ENCODE data around the gene FHAD1.

Gene FHAD1

GRCh38 chr1:15435239-15436077, 188.4 kb downstream of the FHAD1 start:
- TF ChIP-seq, protein P1, sequence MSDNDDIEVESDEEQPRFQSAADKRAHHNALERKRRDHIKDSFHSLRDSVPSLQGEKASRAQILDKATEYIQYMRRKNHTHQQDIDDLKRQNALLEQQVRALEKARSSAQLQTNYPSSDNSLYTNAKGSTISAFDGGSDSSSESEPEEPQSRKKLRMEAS (IDR thresholded peaks at IDR 0.05; ENCODE audit: low read depth, low read length), result no peak
- no peak for TF ChIP-seq CTCF (IDR thresholded peaks at IDR 0.05; ENCODE audit: low read depth, low read length)
- TF ChIP-seq MYC (IDR thresholded peaks at IDR 0.05; ENCODE audit: low read depth, low read length), result no peak
- TF ChIP-seq POLR2A (IDR thresholded peaks at IDR 0.05; ENCODE audit: extremely low read depth, insufficient read length), result no peak
- H3K4me3 ChIP-seq (ENCODE audit: low read depth, low read length), result no peak overlapping the region
- no peak for DNase-seq (ENCODE audit: low read depth)

DNA sequence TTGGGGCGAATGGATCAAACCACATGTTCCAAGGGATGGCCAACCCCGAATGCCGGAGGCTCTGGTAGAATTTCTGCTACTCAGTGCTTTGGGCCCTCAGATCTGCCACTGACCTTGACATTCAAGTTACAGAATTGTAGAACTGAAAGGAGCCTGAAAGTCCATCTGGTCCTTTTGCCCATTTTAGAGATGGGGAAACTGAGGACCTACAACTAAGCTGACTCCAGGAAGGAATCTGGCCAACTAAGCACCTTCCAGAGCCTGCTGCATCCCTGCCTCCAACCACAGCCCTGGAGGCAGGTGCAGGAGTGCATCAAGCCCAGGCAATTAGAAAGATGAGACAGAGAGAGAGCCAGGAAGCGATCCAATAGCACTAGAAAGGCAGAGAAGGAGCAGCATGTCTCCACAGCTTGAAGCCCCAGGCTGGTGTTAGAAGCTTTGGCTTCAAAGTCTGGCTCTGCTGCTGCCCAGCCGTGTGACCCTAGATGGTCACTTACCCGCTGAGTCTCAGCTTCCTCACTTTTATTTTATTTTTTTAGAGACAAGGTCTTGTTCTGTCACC, 189.9 kb downstream of the FHAD1 start:
- TF ChIP-seq POLR2A (IDR thresholded peaks at IDR 0.05; ENCODE audit: extremely low read depth, insufficient read length), result no peak
- TF ChIP-seq CTCF (IDR thresholded peaks at IDR 0.05; ENCODE audit: low read depth, low read length), result no peak
- no peak for TF ChIP-seq MYC (IDR thresholded peaks at IDR 0.05; ENCODE audit: low read depth, low read length)
- TF ChIP-seq, protein P1 (IDR thresholded peaks at IDR 0.05; ENCODE audit: low read depth, low read length), result no peak
- DNase-seq (ENCODE audit: low read depth), result no peak
- no peak overlapping the region for H3K4me3 ChIP-seq (ENCODE audit: low read depth, low read length)

DNA sequence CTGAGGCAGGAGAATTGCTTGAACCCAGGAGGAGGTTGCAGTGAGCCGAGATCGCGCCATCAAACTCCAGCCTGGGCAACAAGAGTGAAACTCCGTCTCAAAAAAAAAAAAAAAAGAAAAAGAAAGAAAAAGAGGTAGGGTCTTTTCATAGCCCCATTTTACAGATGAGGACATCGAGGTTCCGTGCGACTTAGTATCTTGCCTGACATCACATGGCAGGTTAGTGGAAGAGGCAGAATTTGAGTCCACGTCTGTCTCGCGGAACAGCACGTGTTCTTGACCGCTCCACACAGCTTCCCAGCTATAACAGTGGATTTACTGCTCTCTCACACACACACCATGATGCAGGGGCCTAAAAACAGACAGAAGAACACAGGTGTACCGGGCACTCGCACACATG, 192.3 kb downstream of the FHAD1 start:
- H3K4me3 ChIP-seq (ENCODE audit: low read depth, low read length), result no peak overlapping the region
- TF ChIP-seq CTCF (IDR thresholded peaks at IDR 0.05; ENCODE audit: low read depth, low read length) (no peak), MYC (IDR thresholded peaks at IDR 0.05; ENCODE audit: low read depth, low read length) (no peak), POLR2A (IDR thresholded peaks at IDR 0.05; ENCODE audit: extremely low read depth, insufficient read length) (no peak)
- TF ChIP-seq, protein P1 (IDR thresholded peaks at IDR 0.05; ENCODE audit: low read depth, low read length), result no peak
- DNase-seq (ENCODE audit: low read depth), result no peak

DNA sequence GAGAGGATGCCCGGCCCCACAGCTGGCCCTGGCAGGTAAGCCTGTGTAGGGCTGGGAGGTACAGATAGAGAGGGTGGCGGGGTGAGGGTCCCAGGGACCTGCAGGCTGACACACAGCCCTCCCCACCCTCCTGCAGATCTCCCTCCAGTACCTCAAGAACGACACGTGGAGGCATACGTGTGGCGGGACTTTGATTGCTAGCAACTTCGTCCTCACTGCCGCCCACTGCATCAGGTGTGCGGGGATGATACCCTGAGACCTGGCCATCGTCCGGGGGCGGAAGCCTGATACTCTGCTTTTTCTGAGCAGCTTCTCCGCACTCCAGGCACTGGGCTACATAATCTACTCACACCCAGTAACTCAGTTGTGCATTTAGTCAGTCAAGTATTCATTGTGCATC, 193.3 kb downstream of the FHAD1 start:
- no peak for TF ChIP-seq CTCF (IDR thresholded peaks at IDR 0.05; ENCODE audit: low read depth, low read length)
- no peak for TF ChIP-seq POLR2A (IDR thresholded peaks at IDR 0.05; ENCODE audit: extremely low read depth, insufficient read length)
- TF ChIP-seq, protein P1 (IDR thresholded peaks at IDR 0.05; ENCODE audit: low read depth, low read length), result no peak
- TF ChIP-seq MYC (IDR thresholded peaks at IDR 0.05; ENCODE audit: low read depth, low read length), result no peak
- DNase-seq (ENCODE audit: low read depth), result no peak
- no peak overlapping the region for H3K4me3 ChIP-seq (ENCODE audit: low read depth, low read length)

DNA sequence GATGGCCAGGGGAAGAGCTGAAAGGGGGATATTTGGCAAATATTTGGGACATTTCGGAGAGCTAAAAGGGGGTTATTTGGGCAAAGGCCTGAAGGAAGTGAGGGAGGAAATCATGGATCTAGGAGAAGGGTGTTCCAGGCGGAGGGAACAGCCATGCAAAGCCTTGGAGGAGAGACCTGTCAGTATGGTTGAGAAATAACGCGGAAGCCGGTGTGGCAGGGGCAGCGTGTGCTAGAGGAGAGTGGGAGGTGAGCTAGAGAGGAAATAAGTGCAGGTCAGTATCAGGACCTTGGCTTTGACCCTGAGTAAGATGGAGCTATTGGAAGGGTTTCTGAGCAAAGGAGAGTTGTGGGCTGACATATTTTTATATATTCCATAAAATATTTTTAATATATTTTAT, 194.2 kb downstream of the FHAD1 start:
- no peak for DNase-seq (ENCODE audit: low read depth)
- no peak overlapping the region for H3K4me3 ChIP-seq (ENCODE audit: low read depth, low read length)
- TF ChIP-seq, protein P1 (IDR thresholded peaks at IDR 0.05; ENCODE audit: low read depth, low read length), result no peak
- TF ChIP-seq CTCF (IDR thresholded peaks at IDR 0.05; ENCODE audit: low read depth, low read length) (no peak), MYC (IDR thresholded peaks at IDR 0.05; ENCODE audit: low read depth, low read length) (no peak), POLR2A (IDR thresholded peaks at IDR 0.05; ENCODE audit: extremely low read depth, insufficient read length) (no peak)
